ENCODE data around the gene FTL. TPM values are rescaled to one million over a fixed set of nuclear protein-coding genes. Genes with fewer than 3 reads are reported as not detected.
A peak's percentile ranks its signal among the peaks of the same experiment; 100 is the strongest.
"Not testable (repeated sequence)": the region's sequence is repeated elsewhere in the genome, so short reads cannot be mapped to it uniquely, and the experiment has no call there.

Gene FTL
- total RNA-seq, 1 donor from 2014 or later: 4,380 TPM

- peak overlapping the region; percentile 8 for H3K27ac ChIP-seq
- TF ChIP-seq POLR2A (IDR thresholded peaks at IDR 0.05): no peak
- no peak for TF ChIP-seq CTCF (IDR thresholded peaks at IDR 0.05)
- TF ChIP-seq POLR2AphosphoS5 (IDR thresholded peaks at IDR 0.05; ENCODE audit: insufficient read depth in 1 of 2, low read depth in 1 of 2): peak in 1 of 2 donors; percentile 82
- intact Hi-C loops (cut with DNase I): no loop called here
- no peak overlapping the region for H3K4me3 ChIP-seq
- no peak for DNase-seq (ENCODE audit: extremely low spot score in 2 of 2)
- no peaks in the 10 kb centered on the region for H3K36me3 ChIP-seq
- H3K4me1 ChIP-seq: peaks cover 9% of the 10 kb centered on the region
- H3K27me3 ChIP-seq: no peaks in the 10 kb centered on the region
- H3K9me3 ChIP-seq: no peaks in the 10 kb centered on the region
Measured at GRCh38 chr19:48926909-48927308, 38.2 kb upstream of the FTL start.

GRCh38 chr19:48927692-48928091 lies 37.4 kb upstream of the FTL start:
- H3K36me3 ChIP-seq; H3K27me3 ChIP-seq; H3K4me1 ChIP-seq; H3K4me3 ChIP-seq; H3K9me3 ChIP-seq; intact Hi-C loops (cut with DNase I); H3K27ac ChIP-seq; DNase-seq (ENCODE audit: extremely low spot score in 2 of 2): not testable (repeated sequence)

GRCh38 chr19:48928164-48929025 lies 36.7 kb upstream of the FTL start:
- no peak for DNase-seq (ENCODE audit: extremely low spot score in 2 of 2)
- no peak overlapping the region for H3K4me3 ChIP-seq
- no peaks in the 10 kb centered on the region for H3K9me3 ChIP-seq
- peaks cover 9% of the 10 kb centered on the region for H3K4me1 ChIP-seq
- intact Hi-C loops (cut with DNase I): no loop called here
- H3K27me3 ChIP-seq: no peaks in the 10 kb centered on the region
- no peaks in the 10 kb centered on the region for H3K36me3 ChIP-seq
- no peak overlapping the region for H3K27ac ChIP-seq
- TF ChIP-seq POLR2A (IDR thresholded peaks at IDR 0.05) (no peak), CTCF (IDR thresholded peaks at IDR 0.05) (no peak), POLR2AphosphoS5 (IDR thresholded peaks at IDR 0.05; ENCODE audit: insufficient read depth in 1 of 2, low read depth in 1 of 2) (no peak)

- H3K4me3 ChIP-seq: peak within 1 kb of the TSS; percentile 37 to 42
- H3K9me3 ChIP-seq: no peaks in the 10 kb centered on the region
- H3K27me3 ChIP-seq: no peaks in the 10 kb centered on the region
- DNase-seq (ENCODE audit: extremely low spot score in 2 of 2): no peak
- TF ChIP-seq POLR2AphosphoS5 (IDR thresholded peaks at IDR 0.05; ENCODE audit: insufficient read depth in 1 of 2, low read depth in 1 of 2) (peak; percentile 62 to 73), POLR2A (IDR thresholded peaks at IDR 0.05) (no peak), CTCF (IDR thresholded peaks at IDR 0.05) (no peak)
- no peaks in the 10 kb centered on the region for H3K36me3 ChIP-seq
- H3K4me1 ChIP-seq: no peaks in the 10 kb centered on the region
- intact Hi-C loops (cut with DNase I): no loop called here
- peak within 1 kb of the TSS; percentile 3 for H3K27ac ChIP-seq
Measured at GRCh38 chr19:48933382-48933932, 31.7 kb upstream of the FTL start, which contains the start of gene DHDH. Gene DHDH (plus strand): TSS chr19:48933699. CDS start chr19:48933722, 23 bp downstream.

- H3K4me1 ChIP-seq: no peaks in the 10 kb centered on the region
- intact Hi-C loops (cut with DNase I): no loop called here
- no peaks in the 10 kb centered on the region for H3K36me3 ChIP-seq
- no peaks in the 10 kb centered on the region for H3K27me3 ChIP-seq
- TF ChIP-seq POLR2AphosphoS5 (IDR thresholded peaks at IDR 0.05; ENCODE audit: insufficient read depth in 1 of 2, low read depth in 1 of 2) (no peak), CTCF (IDR thresholded peaks at IDR 0.05) (no peak), POLR2A (IDR thresholded peaks at IDR 0.05) (no peak)
- no peaks in the 10 kb centered on the region for H3K9me3 ChIP-seq
- H3K4me3 ChIP-seq: no peak overlapping the region
- no peak for DNase-seq (ENCODE audit: extremely low spot score in 2 of 2)
- no peak overlapping the region for H3K27ac ChIP-seq
Measured at GRCh38 chr19:48934837-48935236, 30.3 kb upstream of the FTL start.

All from vagina (tissue), 2 donors.